Activated CD4-positive, alpha-beta T cell treated with anti-CD3 and anti-CD28 coated beads, Interleukin-2, amount 50 U/mL, for 48 hours (primary cell): ENCODE results near the gene RAP2A.

Experiments used
- DNase-seq, 2 experiments: peaks; one replicate each; pipeline ENCODE4 v3.0.0-alpha.2; 2020

Gene RAP2A

DNA sequence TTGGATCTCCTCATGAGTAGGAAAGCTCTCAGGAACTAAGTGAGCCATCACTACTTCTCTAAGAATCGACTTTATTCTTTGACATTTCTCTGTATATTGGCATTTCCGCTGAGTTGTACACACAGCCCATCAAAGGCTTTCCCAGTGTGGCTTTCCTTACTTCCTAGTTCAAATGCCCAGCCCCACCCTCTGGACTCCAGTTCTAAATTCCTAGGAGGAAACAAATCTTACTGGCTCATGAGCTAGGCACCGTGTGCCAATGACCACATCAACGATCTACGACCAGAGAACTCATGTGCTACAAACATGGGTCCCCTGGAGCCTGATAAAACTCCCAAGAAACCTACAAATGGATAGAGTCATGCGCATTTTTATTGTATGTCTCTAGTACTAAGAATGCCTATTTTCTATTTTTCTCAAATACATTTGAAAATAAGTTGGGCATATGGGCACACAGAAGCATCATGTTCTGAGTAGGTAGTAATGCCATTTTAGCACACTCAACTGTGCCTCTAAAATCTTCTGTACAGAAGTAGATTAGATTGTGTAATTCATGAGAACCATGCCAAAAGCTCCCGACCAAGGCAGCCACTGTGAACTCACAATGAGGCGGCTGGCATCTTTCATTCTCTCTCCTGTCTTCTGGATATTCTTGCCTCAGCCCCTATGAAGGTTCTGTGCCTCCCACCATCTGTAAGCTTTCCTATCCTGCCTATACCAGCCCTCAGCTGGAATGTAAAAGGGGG lies 10.5 kb upstream of the RAP2A start:
- no peak for DNase-seq

DNA sequence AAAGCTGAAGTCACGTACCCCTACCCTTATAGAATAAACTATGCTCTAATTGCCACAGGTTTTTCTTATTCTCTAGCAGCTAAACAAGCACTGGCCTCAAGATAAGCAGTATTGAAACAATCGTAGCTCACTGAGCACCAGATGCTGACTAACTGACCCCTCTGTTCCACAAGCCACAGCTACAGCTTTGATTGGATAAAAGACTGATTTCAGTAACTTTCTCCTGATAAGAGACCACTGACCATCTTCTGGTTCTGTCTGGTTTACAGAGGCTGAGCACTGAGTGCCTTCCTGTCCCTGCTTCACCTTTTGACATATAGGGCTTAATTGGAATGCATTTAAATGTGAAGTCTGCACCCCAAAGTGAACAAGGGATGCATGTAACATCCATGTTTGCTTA lies 8.4 kb upstream of the RAP2A start:
- no peak for DNase-seq

DNA sequence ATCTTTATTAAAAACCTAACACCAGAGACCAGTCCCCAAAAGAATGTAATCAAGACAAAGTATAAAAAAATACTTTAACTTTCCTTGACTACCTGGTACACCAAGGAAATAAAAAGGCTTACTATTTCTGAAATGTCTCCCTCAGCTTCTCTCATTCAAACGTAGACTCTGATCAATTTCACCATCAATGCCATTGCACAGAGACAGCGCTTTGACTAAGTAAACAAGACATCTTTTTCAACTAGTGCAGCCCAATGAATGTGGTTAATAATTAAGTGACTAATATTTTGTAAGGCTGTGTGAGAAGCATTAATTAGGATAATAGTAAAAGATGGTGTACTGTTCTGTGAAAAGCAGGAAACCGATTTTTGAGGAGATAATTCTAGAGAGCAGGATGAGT lies 7.3 kb upstream of the RAP2A start:
- no peak for DNase-seq

DNA sequence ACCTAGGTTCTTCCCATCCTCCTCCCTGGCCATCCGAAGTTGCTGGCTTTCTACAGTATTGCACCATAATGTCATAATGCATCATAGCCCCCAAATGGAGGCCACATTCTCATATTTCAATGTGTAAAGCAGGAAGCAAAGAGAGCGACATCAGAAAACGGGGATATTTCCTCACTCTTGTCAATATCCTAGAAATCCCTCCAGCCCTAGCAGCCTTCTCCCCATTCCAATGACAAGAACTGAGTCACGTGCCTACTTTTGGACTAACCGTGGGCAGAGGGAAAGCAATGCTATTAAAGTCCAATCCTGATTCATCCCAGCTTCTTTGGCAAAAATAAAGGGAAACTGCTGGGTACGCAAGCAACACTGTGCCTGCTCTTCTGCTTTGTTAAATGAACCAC lies 4.3 kb upstream of the RAP2A start:
- DNase-seq, result no peak

DNA sequence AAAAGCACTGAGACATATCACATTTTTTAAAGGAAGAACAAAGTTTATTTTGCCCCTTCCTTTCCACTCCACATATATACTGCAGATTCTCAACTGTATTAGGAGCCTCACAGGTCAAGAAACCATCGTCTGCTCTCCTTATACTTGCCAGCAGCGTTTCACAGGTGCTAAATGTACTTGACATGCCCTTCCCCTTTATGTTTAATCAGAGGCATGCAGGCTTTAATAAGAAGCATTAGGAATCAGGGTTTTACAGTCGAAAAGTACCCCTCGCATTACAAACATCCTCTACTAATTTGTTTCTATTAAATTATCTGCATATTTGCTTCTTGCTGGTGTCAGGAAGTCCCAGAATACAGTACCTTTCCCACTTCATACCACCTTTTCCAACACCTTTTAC lies 3.7 kb upstream of the RAP2A start:
- DNase-seq, result no peak

DNA sequence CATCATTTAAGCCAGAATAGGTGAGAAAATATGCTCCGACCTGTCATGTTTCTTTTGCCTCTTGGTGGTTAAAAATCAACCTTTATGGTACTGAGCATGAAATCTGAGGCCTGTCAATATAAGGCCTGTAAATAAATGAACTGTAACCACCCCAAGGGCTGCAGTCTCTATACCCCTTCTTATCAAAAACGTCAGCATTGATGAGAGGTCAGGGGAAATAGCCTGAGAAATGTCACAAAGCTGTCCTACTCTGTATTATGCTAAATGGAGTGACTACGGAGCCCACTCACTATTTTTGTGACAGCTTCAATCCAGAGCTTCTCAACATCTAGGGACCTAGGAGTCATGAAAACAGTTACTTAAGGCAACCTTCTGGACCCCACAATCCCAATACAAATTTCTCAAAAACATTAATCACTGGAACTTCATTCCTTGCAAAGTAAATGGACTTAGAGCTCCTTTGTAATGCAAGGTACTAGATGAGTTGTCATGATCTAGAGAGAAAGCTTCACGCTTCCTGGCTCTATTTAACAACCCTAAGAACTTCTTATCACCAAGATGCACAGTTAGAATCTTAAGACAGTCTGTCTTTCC lies 2.7 kb upstream of the RAP2A start:
- no peak for DNase-seq

DNA sequence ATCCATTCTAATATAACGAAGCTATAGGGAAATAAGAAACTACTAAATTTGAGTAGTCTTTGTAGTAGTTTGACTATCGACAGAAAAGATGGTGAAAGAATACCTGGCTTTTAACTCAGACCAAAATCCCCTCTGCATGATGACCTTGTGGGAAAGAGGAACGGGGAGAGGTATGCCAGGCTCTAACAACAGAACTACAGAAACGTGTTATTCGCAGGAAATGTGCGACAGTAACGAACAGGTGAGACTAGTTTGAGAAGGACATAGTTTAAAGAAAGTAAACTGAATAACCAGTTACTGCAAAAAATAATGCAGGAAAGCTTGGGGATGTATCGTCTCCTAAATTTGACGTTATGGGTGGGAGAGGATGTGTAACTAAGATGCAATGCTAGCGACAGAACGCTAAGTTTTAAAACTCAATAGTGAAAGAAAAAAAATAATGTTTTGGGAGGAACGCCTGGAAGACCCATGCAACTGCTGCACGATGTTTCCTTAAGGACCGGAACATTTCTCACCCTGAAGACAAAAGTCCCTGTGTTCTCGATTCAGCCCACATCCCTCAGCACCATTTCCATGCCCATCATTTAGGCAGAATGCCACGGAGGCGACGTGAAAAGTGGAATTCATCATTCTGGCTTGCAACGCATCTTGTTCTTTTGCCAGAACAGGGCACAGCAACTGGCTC lies 1.6 kb upstream of the RAP2A start:
- DNase-seq, result no peak

DNA sequence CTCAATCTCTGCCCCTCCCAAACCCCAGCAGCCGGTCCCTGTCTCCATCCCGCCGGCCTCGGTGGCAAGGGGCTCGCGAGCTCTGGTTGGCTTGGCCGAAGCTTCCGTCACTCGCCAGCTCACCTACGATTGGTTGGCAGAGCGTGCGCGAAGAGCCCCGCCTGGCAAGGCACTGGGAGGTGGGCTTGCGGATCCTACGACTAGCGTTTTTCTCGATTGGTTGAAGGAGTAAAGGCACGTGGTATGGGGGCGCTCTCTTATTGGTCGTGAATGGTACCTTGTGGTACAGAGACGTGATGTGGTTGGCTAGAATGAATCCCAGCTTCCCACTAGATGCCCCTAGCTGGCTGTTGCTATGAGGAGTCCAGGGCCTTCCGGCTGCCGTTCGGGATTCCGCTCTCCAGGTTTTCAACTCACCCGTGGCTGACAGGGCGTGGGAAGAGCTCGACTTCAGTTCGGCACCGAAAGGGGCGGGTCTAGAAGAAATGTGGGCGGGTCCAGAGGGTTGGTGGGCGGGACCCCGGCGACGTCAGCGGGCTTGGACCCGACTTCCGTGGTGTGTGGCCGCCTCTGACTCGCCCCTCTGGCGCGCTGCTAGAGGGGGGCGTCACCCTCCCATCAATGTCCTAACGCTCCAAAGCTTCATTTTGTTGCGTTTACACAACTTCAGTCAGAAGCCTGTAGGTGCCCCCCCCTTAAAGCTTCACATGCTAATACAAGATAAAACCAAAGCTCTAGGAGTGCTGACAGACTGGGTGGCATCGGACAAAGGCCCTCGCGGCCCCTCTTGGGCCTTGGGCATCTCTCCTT lies 847 bp upstream of the RAP2A start:
- peak; percentile 98 to 99 for DNase-seq

DNA sequence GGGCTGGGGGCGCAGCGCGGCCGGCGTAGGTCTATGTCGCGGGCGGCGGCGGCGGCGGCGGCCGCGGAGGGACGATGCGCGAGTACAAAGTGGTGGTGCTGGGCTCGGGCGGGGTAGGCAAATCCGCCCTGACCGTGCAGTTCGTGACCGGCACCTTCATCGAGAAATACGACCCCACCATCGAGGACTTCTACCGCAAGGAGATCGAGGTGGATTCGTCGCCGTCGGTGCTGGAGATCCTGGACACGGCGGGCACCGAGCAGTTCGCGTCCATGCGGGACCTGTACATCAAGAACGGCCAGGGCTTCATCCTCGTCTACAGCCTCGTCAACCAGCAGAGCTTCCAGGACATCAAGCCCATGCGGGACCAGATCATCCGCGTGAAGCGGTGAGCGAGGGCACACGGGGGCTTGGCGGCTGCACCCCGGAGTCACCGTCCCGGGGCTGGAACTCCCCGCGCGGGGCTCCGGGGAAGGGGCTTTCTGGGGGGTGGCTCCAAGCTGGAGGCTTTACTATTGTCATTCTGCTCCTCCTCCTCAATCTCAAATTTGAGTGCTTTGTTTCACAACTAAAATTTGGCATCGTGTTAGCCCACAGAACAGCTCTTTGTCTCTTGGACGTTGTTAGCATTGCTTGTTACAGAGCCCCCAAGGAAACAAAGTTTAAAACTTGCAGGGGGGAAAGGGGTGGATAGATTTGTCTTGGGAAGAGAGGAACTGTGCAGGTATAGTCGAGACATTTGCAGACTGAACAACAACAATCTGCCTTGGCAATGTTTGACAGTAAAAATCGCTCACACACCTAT lies 630 bp downstream of the RAP2A start:
- DNase-seq, result peak; percentile 22 to 50

DNA sequence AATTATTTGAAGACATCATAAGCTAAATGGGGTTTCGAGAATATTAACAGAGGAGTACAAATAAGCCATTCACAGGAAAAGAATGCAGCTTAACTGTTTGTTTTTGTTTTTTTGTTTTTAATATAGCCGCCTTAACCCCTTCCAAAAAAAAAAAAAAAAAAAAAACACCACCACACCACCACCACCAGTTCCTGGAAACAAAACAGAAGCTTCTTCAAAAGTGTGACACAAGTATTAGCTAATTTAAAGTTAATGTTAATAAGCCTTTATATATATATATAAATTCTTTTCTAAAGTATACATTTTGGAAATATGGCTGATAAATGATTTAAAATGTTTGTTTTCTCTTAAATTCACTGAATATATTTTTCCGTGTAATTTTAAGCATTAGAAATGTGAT lies 1.4 kb downstream of the RAP2A start:
- no peak for DNase-seq

DNA sequence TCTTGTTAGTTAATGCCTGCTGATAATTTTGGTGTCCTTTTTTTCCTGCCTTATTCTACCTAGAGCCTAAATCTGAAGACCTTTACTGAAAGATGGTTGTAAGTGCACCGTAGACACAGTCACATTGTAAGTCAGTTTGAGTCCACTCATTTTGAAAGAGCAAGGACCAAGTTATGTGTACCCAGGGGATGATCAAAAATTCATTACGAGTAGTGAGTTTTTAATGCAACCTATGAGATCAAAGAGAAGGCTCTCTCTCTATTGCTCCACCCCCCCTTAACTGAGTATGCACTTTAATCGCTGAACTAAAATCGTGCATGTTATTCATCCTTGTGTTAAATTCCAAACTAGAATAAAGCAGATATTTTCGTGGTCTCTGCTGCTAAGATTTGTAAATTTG lies 1.8 kb downstream of the RAP2A start:
- no peak for DNase-seq

DNA sequence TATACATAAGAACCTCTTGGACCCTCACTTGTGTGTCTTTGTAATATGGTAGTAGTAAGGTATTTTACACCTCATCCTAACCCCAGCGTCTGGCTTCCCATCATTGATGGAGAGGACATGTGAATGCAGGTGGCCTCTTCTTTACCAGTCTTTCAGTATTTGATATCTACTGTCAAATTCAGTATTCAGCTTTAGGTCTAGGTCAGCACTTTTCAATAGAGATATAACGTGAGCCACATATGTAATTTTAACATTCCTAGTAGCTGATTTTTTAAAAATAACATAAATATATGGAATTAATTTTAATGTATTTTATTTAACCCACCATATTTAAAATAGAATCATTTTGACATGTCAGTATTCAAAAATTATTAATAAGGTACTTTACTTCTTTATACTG lies 2.9 kb downstream of the RAP2A start:
- no peak for DNase-seq

DNA sequence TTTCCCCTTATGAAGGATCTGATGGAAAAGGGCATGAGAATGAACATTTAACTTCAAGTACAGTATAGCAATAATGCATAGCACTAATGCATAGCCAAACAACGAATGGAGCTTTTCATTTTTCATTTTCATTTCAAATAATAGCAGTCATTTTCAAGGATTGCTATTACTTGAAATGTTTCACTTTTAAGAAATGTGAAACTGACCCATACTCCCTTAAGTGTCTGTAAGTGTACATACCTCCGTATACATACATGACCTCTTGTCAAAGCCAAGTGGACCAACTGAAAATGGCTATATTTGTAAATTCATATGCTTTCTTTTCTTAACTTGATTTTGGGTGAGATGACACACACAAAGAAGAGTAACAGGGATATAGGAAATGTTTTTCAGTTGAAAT lies 3.8 kb downstream of the RAP2A start:
- DNase-seq, result no peak

DNA sequence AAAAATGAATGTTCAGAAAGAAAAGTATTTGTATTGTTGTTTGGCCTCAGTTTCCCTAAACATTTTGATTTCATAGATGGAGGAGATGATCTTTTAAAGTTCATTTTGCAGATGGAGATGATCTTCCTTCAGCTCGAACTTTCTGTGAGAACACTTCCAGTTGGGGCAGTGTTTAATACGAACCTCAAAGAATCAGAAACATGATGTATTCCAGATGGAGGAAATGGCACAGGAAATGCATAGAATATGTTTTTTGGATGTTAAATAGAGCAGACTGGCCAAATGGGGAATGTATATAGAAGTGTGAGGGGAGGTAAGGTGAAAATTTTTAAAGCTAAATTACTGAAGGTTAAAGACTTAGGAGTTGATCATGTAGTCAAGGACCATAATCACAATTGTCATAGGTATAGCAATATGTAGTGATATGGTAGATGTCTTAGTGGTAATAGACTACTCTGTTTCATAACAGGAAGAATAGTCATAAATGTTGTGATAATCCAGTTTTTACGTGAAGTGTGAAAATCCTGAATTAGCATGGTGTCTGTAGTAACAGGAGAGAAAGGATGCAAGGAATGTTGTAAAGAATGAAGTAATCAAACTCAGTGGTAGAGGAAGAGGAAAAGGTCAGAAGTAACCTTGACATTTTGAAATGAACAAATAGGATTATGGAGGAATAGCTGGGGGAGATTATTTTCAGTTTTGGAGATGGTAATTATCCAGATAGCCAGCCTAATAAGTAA lies 5.1 kb downstream of the RAP2A start:
- DNase-seq, result no peak

DNA sequence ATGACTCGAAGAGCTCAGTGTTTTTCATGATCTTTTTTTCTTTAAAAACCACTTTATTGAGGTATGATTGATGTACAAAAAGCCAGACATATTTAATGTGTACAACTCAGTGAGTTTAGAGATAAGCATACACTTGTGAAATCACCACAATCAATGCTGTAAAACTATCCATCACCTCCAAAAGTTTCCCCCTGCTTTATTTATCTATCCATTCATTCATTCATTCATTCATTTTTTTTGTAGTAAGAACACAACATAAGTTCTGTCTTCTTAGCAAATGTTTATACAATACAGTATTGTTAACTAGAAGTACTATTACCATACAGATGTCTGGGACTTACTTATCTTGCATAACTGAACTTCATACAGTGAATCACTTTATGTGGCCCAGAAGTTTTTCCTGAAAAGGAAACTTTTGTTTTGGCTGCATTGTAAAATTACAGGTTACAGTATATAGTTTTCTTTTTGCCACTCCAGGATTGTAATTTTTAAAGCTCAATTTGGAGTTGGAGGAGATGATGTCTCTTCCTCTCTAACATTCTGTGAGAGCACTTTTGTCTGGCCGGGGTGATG lies 6.7 kb downstream of the RAP2A start:
- DNase-seq, result no peak

DNA sequence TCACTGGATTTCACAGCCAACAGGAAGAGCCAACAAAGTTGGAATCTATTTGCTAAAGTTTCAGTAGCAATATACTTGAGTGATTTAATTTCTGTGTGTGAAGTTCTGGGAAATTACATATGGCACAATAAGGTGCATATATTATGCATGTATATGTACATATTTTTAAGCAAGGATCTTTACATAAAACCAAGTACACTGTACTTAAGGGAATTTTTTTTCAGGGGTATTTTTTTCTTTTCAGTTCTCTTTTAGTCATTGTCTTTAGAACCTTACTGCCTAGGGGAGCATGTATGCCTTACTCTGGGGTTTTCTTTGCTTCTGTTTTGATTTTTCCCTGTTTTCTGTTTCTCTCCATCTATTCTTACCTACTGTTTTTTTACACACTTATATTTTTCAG lies 7.4 kb downstream of the RAP2A start:
- DNase-seq, result no peak

DNA sequence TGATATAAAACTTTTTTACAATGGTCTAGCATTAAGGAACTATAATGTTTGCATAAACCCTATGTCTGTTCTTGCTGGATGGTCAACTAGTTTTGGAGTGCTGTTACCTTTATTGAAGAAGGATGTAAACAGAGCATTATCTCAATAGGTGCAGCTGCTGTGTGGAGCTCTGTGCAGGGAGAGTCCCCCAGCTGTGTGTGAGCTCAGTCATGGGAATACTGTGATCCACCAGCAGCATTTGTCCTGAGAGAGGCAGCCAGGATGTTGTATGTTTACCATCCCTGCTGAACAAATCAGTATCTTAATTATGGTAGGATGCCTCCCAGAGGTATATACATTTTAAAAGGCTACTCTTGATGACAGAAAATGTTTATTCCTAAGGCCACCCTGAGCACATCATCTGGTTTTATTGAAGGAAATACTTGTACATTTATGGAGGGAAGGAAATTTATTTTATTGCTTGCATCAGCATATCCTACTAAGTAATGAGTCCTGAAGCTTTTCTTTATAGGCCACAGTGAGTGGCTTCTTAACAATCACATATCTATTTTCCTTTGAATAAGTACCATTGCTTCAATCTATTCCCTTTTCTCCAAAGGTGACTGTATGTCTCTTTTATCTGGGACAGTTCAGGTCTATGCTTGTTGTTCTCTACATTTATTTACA lies 11.7 kb downstream of the RAP2A start:
- no peak for DNase-seq

DNA sequence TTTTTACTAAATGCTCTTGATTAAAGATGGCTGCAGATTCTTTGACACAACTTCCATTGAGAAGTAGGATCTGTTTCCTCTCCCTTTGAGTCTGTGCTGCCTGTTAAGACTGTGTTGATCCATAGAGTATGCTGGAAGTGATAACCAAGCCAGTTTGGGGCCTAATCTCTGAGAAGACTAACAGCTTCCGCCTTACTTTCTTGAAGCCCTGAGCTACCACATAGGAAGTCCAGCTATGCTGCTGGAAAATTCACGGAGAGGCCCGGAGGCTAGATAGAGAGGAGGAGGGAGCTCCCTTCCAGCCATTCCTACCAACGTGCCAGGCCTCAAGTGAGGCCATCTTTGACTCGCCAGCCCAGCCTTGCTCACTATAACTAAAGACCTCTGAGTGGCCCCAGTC lies 12.5 kb downstream of the RAP2A start:
- no peak for DNase-seq

DNA sequence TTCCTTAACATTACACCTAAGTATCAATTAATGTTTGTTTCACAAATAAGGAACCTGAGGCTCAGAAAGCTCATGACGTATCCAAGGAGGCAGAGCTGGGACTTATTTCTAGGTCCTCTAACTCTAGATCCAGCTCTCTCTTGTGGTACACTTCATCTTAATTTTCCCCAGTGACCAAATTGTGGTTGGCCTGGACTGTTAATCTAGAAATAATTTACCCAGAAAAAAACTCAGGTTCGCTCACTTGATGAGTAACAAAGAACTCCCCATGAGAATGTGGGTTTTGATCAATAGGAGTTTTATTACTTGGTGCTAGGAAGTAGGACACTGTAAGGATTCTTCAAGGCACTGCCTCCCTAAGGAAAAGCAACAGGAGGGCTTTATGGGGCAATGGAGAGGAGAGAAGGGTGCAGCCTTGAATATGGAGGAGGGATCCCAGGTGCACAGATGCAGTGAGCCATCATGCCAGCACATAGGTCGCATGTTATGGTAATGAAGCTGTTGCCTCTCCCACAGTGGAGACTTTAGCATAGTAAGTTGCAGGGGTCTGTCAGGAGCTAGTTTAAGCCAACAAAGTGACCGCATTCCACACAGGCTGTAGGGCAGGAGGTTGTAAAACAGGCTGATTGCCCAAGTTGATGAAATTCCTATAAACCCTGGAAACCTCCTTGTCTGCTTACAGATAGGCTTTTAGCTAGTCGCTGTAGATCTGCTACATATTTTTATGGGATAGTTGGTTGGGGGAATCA lies 14.7 kb downstream of the RAP2A start:
- no peak for DNase-seq

DNA sequence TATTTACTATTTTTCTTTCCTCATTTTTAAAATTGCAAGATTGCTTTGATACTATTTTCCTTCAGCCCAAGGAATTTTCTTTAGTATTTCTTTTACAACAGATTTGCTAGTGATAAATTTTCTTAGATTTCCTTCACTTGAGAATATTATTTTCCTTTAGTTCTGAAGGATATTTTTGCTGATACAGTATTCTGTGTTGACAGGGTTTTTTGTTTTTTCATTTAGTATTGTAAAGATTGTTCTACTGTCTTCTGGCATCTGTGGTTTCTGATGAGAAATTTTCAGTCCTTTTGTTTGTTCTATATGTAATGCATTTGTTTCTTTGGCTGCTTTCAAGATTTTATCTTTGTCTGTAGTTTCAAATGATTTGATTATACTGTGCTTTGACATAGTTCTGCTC lies 20.7 kb downstream of the RAP2A start:
- no peak for DNase-seq
